WERI-Rb-1 (cell line): Measurements from ENCODE around the gene CD109.

ENCODE experiments used
- DNase-seq: peaks from one replicate; pipeline ENCODE4 v3.0.0-alpha.2; 2020
- H3K27ac ChIP-seq: fragments of 250-450 bp; sonication (Bioruptor Pico); 2 replicates; pipeline ENCODE4 v1.5.1; 2020; ENCODE audit warnings: mild to moderate bottlenecking, moderate library complexity
- H3K27me3 ChIP-seq: fragments of 250-450 bp; sonication (Bioruptor Pico); 2 replicates; pipeline ENCODE4 v1.5.1; 2021; ENCODE audit warnings: mild to moderate bottlenecking, low read depth, moderate library complexity; ENCODE audit not compliant: insufficient read depth, severe bottlenecking
- H3K36me3 ChIP-seq: fragments of 250-450 bp; sonication (Bioruptor Pico); 2 replicates; pipeline ENCODE4 v1.5.1; 2020; ENCODE audit warnings: mild to moderate bottlenecking, moderate library complexity
- H3K4me3 ChIP-seq: 2 replicates; pipeline ENCODE4 v1.5.1; 2011; ENCODE audit warnings: low read depth, mild to moderate bottlenecking, control low read depth, low read length
- H3K9me3 ChIP-seq: fragments of 250-450 bp; sonication (Bioruptor Pico); 2 replicates; pipeline ENCODE4 v1.5.1; 2021; ENCODE audit warnings: mild to moderate bottlenecking, moderate library complexity; ENCODE audit not compliant: severe bottlenecking
- CTCF ChIP-seq: IDR thresholded peaks from 2 replicates; pipeline ENCODE4 v1.5.1; 2011; ENCODE audit warnings: low read depth, mild to moderate bottlenecking, control low read depth, inconsistent platforms, low read length

The CD109 gene

DNA sequence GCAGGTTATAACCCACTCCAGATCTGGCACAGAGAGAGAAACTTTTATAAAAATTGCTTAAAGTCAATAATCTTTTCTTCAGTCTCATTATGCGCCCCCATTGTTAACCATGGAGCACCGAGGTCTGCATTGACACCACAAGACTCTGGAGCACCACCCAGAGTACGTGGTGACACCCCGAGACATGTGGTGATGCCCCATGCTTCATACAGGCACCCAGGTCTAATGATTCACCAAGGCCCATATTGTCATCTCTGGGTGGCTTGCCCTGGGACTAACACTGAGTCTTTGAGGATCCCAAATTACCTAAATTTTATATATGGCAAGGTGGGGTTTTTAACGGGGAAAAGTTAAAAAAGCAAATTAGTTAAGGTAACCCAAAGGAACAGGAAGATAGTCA is 31.1 kb downstream of the CD109 start:
- Histone ChIP-seq H3K36me3 (no peaks in the 10 kb centered on the region), H3K27ac (no peak overlapping the region), H3K27me3 (no peaks in the 10 kb centered on the region), H3K9me3 (no peaks in the 10 kb centered on the region), H3K4me3 (no peak overlapping the region)
- no peak for DNase-seq
- TF ChIP-seq CTCF: no peak

- no peaks in the 10 kb centered on the region for H3K9me3 ChIP-seq
- TF ChIP-seq CTCF: no peak
- no peaks in the 10 kb centered on the region for H3K27me3 ChIP-seq
- no peak overlapping the region for H3K27ac ChIP-seq
- no peaks in the 10 kb centered on the region for H3K36me3 ChIP-seq
- no peak for DNase-seq
- no peak overlapping the region for H3K4me3 ChIP-seq
These were observed 32.7 kb downstream of the CD109 start for GRCh38 chr6:73728548-73729205.

DNA sequence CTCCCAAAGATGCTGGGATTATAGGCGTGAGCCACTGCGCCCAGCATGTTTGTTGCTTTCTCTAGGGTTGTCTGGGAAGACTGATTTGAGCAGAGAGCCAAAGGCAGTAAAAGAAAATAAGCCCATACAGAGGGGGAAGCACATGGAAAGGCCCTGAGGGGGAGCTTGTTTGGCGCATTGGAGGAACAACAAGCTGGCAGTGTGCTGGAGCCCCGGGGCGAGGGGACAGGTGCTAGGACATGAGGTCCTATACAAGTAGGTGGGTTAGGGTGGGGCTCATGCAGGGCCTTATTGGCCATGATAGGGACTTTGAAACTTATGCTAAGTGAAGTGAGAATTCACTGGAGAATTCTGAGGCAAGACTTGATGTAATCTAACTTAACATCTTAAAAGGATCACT is 35.3 kb downstream of the CD109 start:
- no peaks in the 10 kb centered on the region for H3K27me3 ChIP-seq
- H3K9me3 ChIP-seq: no peaks in the 10 kb centered on the region
- TF ChIP-seq CTCF: no peak
- H3K27ac ChIP-seq: no peak overlapping the region
- no peak overlapping the region for H3K4me3 ChIP-seq
- DNase-seq: no peak
- H3K36me3 ChIP-seq: no peaks in the 10 kb centered on the region

DNA sequence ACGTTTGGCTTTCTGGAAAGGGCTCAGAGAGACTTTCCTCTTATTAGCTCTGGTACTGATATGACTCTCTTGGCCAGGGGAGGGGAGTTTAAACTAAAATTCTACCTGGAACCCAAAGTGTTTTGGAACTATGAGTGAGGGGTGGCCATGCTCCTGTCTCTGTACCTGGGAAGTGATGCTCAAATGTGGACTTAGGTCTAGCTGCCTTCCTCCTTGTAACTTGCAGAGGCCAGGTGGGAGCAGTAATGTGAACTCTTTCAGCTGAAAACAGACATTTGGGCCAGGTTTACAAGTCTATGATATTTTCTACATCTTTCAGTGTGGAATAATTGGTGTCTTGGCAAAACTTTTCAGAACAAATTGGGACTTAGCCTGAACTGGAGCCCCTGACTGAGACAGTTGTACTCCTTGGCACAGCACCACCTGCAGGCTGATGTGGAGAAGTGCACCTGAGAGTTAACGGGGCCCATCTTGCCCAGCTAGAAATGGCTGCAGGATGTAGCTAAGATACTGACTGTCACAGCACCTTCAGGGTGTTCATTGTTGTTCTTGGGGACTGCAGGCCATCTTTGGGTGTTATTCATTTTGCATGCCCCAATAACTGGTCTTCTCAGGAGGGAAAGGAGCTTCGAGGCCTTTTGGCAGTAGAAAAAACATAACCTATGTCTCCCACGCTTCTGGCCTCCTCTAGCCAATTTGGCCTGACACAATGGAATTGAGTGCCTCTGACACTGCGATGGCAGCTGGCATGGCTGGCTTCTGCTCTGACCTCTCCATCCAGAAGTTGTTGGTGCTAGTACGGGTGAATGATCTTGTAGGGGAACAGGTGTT is 37.1 kb downstream of the CD109 start:
- DNase-seq: peak; percentile 58
- peak; percentile 90 for TF ChIP-seq CTCF
- Histone ChIP-seq H3K9me3 (no peaks in the 10 kb centered on the region), H3K4me3 (no peak overlapping the region), H3K36me3 (no peaks in the 10 kb centered on the region), H3K27ac (no peak overlapping the region), H3K27me3 (no peaks in the 10 kb centered on the region)

- TF ChIP-seq CTCF: no peak
- H3K4me3 ChIP-seq: no peak overlapping the region
- H3K36me3 ChIP-seq: no peaks in the 10 kb centered on the region
- no peak for DNase-seq
- no peak overlapping the region for H3K27ac ChIP-seq
- no peaks in the 10 kb centered on the region for H3K9me3 ChIP-seq
- H3K27me3 ChIP-seq: no peaks in the 10 kb centered on the region
These were observed 37.8 kb downstream of the CD109 start for GRCh38 chr6:73733791-73734190.
